Fibroblast of skin of back (primary cell): ENCODE data around the gene ASCL5.

Experiments used
- DNase-seq: peaks from one replicate; pipeline ENCODE4 v3.0.0-alpha.2; 2013

Gene ASCL5

DNA sequence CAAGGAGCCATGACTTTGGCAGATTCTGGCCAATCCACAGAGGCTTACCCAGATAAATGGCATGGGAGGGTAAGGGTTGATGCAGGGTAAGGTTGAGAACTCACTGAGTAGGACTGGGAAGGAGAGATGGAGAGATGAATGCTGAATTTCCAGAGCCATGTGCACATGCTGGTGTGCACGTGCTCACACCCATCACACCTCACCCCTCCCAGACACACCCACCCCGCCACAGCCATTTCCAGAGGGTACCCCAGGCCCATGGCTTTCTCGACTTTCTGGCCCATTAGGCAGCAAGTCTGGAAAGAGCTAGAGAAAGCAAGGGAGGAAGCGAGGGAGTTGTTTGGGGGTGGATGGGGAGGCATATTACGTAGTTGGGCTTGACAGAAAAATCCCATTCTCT lies 16.4 kb downstream of the ASCL5 start:
- DNase-seq, result no peak

DNA sequence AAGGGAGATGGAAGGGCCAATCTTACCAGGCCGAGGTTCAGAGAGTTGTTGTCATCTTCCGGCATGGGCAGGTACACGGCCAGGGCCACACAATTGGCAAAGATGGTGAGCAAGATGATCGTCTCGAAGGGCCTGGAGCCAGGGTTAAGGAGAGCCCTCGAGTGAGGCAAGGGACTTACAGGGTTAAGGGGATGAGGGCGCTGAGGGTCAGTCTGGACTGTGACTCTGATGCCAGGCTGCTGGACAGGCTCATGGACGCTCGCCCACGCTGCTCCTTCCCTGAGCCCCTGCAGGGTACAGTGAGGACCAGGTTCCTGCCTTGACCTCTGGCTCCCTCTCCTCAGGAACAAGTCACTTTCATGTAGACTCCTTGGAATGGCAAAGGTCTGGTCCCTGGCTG lies 16.8 kb downstream of the ASCL5 start:
- no peak for DNase-seq

DNA sequence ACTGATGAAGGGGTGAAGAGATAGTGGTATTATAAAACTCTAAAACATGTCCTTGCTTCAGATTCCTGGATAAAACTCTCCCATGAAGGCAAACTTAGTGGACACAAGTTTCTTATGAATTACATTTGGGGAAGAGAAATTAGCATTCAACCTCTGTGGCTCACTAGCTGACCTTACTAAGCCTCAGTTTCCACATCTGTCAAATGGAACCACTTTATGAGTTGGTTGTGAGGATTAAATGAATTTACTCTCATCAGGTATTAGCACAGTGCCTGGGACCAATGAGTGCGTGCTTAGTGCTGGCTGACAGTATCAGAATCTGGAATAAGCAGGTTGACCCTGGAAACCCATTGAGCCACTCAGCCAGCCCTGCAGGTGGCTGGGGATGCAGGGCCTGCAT lies 17.3 kb downstream of the ASCL5 start:
- no peak for DNase-seq

DNA sequence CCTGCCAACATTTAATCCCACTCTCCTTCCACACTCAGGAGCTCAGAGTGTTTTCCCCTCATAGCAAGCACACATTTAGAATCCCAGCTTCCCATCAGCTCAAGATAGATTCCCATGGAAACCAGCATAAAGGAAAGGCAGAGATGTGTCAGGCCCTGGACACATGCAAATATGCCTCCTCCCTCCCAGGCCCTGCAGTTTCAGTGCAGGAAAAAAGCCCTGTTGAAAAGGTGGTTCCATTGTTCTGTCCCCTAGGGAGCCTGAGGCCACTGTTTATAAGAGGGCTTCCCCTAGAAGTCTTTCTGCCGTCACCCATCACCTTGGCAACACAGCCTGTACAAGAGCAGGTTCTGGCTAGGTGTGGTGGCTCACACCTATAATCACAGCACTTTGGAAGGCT lies 18.4 kb downstream of the ASCL5 start:
- DNase-seq, result no peak

DNA sequence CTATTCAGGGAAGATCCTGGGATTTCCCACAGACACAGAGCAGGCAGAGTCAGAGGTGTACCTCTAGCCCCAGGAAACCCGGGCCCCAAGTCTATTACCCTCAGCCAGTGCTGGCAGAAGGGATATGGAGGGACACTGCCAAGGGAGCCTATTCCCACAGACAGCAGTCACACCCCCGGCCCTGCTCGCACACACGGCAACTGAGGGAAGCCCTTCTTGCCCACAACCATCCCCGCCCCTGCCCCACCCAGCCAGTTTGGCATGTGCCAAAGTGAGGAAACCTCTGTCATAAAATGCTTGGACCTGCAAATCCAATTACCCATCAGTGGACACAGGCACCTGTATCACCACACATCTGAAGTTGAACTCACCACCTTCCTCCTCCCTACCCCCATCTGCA lies 21.3 kb downstream of the ASCL5 start:
- no peak for DNase-seq

DNA sequence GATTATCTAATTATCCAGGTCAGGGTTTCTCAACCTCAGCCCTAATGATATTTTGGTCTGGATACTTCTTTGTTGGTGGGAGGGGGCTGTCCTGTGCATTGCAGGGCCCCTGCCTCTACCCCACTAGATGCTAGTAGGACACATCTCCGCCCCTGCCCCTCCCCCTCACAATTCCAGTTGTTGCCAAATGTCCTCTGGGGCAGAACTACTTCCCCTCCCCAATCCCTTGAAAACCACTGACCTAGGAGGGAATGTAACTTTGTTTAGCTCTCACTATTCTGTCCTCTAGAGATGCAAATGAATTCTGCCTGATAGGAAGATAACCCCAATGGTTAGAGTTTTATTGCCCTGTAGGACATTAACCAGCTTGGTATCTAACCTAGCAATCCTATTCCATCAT lies 22.8 kb downstream of the ASCL5 start:
- DNase-seq, result no peak

DNA sequence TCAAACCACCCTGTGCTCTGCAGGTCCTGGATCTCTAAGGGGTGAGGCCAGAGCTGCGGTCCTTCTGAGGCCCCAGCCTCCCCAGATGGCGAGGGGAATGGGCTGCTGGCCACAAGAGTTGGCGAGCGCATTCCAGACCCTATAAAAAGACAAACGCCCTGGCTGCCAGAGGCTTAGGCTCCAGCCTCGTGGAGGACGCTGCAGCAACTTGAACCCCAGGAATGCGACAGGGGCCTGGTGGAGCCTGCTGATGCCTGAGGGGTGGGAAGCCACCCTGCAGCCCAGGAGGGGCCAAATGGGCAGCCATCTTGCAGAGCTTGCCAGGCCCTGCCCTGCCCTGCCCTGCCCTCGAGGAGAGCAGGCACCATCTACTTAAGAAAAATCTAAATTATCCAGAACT lies 23.3 kb downstream of the ASCL5 start:
- DNase-seq, result no peak

DNA sequence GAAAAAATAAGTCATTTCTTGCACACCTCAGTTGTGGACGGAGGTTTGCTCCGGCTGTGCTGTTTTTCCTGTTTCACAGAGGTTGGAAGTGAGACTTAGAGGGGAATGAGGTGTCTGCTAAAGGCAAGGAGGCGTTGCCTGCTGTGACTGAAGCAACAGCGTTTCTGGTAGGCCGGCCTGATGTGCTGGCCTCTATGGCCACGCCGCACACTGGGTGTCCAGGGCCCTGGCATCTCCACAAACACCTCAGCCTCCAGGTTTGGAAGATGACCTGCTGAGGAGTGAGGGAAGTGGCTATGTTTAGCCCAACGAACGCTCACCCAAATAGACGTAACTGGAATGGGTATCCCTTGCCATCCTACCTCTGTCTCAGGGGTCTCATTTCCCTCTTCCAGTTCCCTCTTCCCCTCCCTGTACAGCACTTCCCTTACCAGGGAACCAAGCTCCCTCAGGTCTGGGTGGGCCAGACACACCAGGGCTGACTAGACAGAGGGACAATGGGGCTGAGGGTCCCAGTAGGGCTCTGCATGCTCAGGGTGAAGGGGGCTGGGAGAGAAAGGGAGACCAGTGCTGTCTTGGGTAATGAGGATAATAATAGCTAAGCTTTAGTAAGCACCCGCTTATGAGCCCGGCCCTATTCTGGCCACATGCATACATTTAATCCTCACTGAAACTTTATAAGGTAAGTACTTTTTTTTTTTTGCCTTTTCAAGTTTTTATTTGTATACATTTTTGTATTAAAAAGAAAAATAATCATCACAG lies 26.6 kb downstream of the ASCL5 start:
- no peak for DNase-seq

DNA sequence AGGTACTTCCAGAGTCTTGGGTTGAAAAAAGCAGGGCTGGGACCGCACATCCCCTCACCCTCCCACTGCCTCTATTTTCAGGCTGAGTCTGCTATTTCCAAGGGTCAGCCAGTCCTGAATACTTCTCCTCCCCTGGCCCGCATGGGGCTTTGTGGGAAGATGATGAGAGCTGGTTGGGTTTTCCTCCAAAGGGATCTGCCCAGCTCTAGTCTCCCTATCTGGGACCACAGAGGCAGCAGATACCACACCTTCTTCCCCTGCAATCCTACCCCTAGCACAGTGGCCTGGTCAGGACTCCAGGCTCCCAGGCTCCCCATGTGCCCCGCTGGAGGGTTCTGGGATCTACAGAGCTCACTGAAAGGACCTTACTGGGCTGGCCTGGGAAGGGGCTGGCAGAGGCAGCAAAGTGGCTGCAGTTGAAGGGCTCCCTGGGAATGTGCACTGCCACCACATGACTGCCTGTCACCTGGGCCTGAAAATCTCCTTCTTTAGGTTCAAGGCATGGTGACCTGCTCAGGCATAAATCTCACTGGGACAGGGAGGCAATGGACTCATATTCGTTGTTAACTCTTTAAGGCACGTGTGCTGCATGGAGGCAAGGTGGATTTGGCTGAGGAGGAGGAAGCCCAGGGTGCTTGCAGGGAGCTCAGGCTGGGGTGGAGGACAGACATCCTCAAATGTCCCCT lies 27.8 kb downstream of the ASCL5 start:
- no peak for DNase-seq

DNA sequence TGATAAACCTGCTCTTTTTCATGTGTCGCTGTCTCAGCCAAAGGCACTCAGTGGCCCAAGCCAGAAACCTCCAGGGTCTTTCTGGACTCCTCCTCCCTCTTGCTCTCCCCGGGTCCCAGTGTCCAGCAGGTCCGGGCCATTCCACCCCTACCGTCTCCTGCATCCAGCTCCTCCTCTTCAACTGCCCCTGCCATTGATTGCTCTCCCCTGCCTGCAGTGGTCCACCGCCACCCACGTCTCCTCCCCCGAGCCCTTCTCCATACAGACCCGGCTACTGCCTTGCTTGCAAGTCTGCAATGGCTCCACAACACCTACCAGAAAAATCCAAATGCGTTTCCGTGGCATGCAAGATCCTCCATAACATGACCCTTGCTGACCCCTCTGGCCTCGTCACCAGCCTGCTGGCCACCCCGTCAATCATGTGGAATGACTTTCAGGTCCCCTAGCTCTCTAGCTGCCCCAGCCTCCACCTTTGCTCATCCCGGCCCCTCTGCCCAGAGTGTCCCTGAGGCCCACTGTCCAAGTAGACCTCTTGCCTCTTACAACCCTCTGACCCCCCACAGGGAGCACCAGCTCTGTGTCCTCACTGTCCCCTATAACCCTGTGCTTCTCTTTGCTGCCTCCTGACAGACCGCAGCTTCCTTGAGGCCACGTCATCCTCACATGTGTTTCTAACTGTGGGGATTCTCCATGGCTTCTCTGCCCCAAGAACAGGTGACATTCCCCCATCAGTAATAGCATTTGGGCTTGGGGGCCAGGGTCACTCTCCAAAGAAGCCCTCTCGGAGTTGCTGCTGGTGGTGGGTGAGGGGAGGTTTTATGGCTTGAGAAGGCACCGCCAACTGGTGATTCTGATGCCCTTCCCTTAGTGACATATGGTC lies 29.8 kb downstream of the ASCL5 start:
- no peak for DNase-seq

DNA sequence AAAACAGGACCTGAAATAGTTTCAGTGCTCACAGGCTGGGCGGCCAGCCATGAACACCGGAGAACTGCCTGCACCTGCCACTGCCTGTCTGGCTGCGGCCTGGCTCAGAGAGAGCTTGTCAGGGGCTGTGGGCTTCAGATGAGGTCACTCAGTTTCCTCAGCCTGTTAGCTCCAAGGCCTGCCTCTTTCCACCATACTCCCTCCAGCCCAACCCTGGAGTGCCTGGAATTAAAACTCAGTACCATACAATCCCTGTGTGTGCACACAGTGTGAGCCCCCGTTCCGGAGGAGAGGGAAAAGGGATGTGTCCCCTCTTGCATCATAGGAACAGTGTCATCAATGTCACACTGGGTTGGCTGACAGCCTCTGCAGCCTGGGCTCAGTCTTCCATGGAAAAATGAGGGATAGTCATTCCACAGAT lies 30.9 kb downstream of the ASCL5 start:
- no peak for DNase-seq

DNA sequence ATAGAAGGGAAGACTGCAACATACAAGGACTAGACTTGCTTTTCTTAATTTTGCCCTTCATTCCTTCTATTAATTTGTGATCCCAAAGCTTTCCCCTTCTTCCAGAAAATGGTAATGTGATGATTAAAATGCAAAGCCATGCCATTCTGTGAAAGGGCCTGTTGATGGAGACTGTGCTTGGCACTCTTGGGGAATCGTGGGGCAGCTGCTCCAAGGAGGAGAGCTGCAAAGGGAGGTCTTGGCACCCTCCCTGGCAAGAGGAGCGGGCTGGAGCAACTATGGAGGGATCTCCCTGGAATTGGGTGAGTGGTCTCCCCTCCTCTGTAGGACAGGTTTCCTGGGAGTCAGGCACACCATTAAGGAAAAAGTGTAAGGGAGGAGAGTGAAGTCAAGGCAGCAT lies 31.4 kb downstream of the ASCL5 start:
- DNase-seq, result no peak

DNA sequence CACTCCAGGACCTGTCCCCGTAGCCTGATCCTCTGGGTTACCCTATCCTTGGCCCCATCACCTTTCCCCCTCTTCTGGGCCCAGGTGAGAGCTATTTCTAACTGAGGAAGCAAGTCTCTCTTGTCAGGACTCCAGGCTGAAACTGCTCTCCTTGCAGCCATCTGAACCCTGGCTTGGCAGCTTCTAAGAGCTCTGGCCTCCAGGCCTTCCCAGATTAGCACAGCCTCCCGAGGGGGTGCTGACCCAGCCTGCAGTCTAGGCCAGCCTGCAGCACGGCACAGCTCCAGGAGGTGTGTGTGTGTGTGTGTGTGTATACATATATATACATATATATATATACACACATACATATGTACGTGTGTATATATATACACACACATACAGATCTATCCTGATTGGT lies 32.2 kb downstream of the ASCL5 start:
- no peak for DNase-seq

DNA sequence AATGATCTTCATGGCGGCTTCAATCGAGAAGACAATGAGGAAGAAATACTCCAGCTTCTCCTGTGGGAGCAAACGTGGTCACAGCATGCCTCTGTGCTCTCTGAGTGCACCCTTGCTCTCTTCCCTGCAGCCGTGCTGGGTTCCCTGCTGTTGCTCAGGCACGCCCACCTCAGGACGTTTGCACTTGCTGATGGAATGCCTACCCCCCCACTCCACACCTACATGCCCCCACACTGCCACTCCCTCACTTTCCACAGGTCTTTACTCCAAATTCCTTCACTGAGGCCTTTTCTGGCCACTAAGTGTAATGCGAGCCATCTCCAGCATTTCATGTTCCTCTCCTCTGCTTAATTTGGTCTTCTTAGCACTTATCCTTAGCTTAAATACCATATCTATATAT lies 33.0 kb downstream of the ASCL5 start:
- DNase-seq, result no peak

DNA sequence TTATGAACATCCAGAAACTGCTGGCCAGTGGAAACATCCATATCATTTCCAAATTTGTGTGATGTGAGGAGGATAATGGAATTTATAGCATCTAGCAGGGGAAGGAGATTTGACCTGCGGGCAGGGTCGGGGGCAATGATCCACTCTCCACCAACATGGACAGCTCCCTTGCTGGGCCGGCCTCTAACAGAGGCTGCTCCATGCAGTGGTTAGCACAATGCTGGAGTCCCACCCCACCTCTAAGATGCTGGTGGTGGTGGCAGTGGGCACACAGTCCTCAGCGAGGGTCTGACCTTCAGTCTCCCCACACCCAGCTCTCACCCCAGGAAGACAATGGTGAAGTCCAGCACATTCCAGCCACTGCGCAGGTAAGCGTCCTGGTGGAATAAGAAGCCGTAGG lies 33.4 kb downstream of the ASCL5 start:
- no peak for DNase-seq

DNA sequence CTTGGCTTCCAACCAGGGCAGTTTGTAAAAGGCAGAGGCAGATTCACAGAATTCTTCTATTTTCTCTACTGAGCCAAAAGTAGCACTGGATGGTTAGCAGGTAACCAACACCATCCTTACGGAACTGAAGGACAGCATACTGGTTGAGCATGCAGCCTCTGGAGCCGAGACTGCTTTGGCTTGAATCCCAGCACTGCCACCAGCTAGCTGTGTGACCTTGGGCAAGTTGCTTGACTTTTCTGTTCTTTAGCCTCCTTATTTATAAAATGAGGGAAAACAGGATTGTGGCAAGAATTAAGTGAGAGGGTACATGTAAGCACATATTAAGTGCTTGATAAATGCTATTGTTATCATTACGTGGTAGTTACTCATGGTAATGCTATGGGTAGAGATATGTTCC lies 34.2 kb downstream of the ASCL5 start:
- DNase-seq, result no peak

DNA sequence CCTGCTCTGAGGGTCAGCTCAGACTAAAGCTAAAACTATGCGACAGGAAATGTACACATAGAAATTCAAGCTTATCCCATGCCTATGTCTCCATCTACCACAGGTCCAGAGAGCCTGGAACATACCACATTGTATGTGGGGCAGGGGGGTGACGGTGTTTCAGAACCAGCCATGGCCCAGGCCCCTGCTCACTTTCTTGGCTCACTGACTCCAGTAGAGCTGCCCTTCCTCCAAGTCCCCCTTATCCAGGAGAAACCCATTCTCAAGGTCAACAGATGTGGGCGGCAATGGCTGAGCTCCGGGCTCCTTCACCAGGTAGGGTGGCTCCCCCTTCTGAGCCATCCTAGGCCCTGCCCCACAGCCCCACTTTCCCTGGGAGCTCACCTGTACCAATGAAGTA lies 35.7 kb downstream of the ASCL5 start:
- peak; percentile 17 for DNase-seq

DNA sequence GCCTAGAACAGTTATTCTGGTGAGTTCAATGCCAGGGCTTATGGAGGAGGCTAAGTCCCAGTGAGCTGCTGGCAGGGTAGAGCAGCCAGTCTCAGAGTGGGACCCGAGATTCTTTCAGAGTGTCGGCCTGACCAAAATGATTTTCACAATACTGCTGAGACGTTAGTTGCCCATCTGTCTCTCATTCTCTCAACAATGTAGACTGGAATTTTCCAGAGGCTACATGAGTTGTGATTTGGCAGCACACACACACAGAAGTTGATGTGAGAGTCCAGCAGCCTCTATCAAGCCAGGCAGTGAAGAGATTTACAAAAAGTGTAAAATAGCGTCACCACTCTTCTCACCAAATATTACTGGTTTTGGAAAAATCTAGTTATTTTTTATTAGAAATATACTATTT lies 36.4 kb downstream of the ASCL5 start:
- DNase-seq, result no peak

DNA sequence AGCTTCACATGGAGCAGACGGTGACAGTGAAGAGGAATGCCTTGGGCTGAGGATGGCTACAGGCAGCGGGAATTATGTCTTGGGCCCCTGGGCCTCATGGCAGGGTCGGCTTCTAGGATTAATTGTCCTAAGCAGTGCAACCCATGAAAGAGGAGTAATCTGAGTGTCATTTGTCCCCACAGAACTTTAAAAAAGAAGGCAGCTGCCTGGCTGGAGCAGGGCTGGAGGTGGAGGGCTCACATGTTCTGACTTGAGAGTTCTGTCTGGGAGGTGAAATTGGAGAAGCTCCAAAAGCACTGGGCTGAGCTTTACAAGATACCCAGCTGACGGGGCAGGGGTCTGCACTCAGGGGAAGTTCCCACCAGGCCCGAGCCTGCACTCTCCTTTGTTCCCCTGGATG lies 37.4 kb downstream of the ASCL5 start:
- DNase-seq, result no peak

DNA sequence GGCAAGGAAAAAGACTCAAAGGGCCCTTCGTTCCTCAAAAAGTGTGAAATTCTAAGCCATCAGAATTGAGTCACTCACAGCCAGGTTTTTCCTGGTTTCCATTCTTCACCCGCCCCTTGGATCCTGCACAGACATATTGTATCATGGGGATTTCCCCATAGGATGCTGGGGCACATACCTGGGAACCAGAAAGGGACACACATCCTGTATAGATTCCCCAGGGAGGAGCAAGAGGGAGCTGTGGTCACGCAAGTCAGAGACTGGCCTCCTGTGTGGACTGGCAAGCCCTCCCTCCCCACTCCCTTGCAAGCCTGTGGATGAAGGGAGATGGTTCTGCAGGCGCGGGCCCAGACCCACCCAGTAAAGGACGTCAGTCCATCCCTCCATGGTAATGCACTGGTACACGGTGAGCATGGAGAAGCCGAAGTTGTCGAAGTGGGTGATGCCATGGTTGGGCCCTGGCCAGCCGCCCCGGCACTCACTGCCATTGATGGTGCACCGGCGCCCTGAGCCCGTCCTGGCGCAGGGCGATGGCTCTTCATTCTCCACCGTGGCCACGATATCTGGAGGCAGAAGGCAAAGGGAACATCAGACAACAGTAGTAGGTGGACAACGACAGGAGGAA lies 38.0 kb downstream of the ASCL5 start:
- no peak for DNase-seq

DNA sequence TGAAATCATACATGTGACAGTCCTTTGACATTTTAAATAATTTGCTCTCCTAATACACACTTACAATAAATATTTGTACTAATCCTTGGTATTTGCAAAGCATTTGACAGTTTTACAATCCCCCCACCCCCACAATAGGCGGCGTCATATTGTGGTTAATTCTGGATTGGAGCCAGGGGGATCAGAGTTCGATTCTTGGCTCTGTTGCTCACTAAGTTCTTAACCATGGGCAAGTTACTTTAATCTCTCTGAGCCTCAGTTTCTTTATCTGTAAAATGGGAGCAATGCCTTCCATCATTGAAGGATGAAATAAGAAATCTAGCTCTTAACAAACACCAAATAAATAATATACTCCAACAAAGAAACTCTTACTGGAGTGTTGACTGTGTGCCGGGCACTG lies 38.6 kb downstream of the ASCL5 start:
- DNase-seq, result no peak

DNA sequence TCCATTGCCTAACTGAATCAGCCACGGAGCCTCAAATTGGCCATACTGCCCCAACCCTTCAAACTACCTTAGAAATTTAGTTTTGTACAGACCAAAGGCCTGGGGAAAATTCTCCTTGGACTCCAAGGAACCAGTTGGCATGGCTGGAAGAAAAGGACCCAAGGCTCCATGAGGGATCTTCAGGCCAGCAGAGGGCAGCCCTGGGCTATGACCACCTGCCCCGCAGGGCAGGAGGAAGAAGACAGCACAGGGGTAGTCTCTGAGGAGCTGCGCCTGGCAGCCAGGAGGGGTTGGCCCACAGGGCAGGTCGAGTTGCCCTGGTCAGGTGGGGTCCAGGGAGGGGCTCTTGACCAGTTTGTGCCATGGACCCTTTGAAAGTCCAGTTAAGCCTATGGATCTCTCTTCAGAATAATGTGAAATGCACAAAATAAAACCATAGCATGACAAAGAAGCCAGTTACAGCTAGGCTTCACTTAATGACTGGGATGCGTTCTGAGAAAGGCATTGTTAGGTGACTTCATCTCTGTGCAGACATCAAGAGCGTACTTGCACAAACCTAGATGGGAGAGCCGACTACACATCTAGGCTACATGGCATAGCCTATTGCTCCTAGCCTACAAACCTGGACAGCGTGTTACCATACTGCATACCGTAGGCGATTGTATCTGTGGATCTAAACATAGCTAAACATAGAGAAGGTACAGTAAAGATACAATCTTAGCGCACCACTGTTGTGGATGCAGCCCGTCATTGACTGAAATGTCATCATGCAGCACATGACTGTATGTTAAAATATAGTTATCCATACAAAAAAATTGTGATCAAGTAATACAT lies 40.9 kb downstream of the ASCL5 start:
- peak; percentile 42 for DNase-seq
